ENCODE data around the gene RALGDS. TPM values are rescaled to one million over a fixed set of nuclear protein-coding genes. Genes with fewer than 3 reads are reported as not detected.

RALGDS gene
- total RNA-seq, 1 experiment from 2014 or later, result 22.9 TPM

GRCh38 chr9:133107245-133107722 is 13.8 kb downstream of the RALGDS start:
- ATAC-seq (no peak), DNase-seq (ENCODE audit: low spot score) (no peak)
- ChIA-PET POLR2A (no interaction called here), CTCF (interaction anchor here (7.8 kb wide), 1 partner anchor 38 kb away, joined by 93 read pairs; no protein-coding TSS in a partner anchor)
- Mint-ChIP-seq H3K9me3 (no peaks in the 10 kb centered on the region), H3K36me3 (peaks cover 26% of the 10 kb centered on the region), H3K27ac (no peak overlapping the region), H3K27me3 (ENCODE audit: low read depth) (no peaks in the 10 kb centered on the region), H3K4me3 (no peak overlapping the region), H3K4me1 (peaks cover 3% of the 10 kb centered on the region)
- TF ChIP-seq MYBL2 (CRISPR knock-in tag; IDR thresholded peaks at IDR 0.05), result no peak
- TF ChIP-seq ETV6 (CRISPR knock-in tag; IDR thresholded peaks at IDR 0.05), result no peak
- TF ChIP-seq USF2 (CRISPR knock-in tag; IDR thresholded peaks at IDR 0.05), result no peak
- TF ChIP-seq, protein P1, sequence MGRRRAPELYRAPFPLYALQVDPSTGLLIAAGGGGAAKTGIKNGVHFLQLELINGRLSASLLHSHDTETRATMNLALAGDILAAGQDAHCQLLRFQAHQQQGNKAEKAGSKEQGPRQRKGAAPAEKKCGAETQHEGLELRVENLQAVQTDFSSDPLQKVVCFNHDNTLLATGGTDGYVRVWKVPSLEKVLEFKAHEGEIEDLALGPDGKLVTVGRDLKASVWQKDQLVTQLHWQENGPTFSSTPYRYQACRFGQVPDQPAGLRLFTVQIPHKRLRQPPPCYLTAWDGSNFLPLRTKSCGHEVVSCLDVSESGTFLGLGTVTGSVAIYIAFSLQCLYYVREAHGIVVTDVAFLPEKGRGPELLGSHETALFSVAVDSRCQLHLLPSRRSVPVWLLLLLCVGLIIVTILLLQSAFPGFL (CRISPR knock-in tag; IDR thresholded peaks at IDR 0.05; ENCODE audit: borderline replicate concordance), result no peak
- TF ChIP-seq FOXK1 (CRISPR knock-in tag; IDR thresholded peaks at IDR 0.05), result no peak
- no peak for TF ChIP-seq ZSCAN18 (CRISPR knock-in tag; IDR thresholded peaks at IDR 0.05)
- TF ChIP-seq OVOL2 (CRISPR knock-in tag; IDR thresholded peaks at IDR 0.05; ENCODE audit: borderline replicate concordance), result no peak
- no peak for TF ChIP-seq FOXP1 (CRISPR knock-in tag; IDR thresholded peaks at IDR 0.05; ENCODE audit: borderline replicate concordance)
- TF ChIP-seq, protein P2, sequence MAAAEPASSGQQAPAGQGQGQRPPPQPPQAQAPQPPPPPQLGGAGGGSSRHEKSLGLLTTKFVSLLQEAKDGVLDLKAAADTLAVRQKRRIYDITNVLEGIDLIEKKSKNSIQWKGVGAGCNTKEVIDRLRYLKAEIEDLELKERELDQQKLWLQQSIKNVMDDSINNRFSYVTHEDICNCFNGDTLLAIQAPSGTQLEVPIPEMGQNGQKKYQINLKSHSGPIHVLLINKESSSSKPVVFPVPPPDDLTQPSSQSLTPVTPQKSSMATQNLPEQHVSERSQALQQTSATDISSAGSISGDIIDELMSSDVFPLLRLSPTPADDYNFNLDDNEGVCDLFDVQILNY (CRISPR knock-in tag; IDR thresholded peaks at IDR 0.05), result no peak
- TF ChIP-seq ATF2 (CRISPR knock-in tag; IDR thresholded peaks at IDR 0.05; ENCODE audit: borderline replicate concordance, low read depth), result no peak
- TF ChIP-seq SMAD3 (CRISPR knock-in tag; IDR thresholded peaks at IDR 0.05; ENCODE audit: borderline replicate concordance), result no peak
- TF ChIP-seq TEAD1 (CRISPR knock-in tag; IDR thresholded peaks at IDR 0.05), result no peak
- TF ChIP-seq, protein P3, sequence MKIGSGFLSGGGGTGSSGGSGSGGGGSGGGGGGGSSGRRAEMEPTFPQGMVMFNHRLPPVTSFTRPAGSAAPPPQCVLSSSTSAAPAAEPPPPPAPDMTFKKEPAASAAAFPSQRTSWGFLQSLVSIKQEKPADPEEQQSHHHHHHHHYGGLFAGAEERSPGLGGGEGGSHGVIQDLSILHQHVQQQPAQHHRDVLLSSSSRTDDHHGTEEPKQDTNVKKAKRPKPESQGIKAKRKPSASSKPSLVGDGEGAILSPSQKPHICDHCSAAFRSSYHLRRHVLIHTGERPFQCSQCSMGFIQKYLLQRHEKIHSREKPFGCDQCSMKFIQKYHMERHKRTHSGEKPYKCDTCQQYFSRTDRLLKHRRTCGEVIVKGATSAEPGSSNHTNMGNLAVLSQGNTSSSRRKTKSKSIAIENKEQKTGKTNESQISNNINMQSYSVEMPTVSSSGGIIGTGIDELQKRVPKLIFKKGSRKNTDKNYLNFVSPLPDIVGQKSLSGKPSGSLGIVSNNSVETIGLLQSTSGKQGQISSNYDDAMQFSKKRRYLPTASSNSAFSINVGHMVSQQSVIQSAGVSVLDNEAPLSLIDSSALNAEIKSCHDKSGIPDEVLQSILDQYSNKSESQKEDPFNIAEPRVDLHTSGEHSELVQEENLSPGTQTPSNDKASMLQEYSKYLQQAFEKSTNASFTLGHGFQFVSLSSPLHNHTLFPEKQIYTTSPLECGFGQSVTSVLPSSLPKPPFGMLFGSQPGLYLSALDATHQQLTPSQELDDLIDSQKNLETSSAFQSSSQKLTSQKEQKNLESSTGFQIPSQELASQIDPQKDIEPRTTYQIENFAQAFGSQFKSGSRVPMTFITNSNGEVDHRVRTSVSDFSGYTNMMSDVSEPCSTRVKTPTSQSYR (CRISPR knock-in tag; IDR thresholded peaks at IDR 0.05), result no peak
- TF ChIP-seq, protein P4, sequence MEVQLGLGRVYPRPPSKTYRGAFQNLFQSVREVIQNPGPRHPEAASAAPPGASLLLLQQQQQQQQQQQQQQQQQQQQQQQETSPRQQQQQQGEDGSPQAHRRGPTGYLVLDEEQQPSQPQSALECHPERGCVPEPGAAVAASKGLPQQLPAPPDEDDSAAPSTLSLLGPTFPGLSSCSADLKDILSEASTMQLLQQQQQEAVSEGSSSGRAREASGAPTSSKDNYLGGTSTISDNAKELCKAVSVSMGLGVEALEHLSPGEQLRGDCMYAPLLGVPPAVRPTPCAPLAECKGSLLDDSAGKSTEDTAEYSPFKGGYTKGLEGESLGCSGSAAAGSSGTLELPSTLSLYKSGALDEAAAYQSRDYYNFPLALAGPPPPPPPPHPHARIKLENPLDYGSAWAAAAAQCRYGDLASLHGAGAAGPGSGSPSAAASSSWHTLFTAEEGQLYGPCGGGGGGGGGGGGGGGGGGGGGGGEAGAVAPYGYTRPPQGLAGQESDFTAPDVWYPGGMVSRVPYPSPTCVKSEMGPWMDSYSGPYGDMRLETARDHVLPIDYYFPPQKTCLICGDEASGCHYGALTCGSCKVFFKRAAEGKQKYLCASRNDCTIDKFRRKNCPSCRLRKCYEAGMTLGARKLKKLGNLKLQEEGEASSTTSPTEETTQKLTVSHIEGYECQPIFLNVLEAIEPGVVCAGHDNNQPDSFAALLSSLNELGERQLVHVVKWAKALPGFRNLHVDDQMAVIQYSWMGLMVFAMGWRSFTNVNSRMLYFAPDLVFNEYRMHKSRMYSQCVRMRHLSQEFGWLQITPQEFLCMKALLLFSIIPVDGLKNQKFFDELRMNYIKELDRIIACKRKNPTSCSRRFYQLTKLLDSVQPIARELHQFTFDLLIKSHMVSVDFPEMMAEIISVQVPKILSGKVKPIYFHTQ (CRISPR knock-in tag; IDR thresholded peaks at IDR 0.05), result no peak
- no peak for TF ChIP-seq GTF2I (CRISPR knock-in tag; conservative IDR thresholded peaks at IDR 0.05)
- TF ChIP-seq CREB1 (CRISPR knock-in tag; IDR thresholded peaks at IDR 0.05), result no peak
- no peak for TF ChIP-seq ZNF317 (CRISPR knock-in tag; IDR thresholded peaks at IDR 0.05; ENCODE audit: borderline replicate concordance, low read depth)
- TF ChIP-seq, protein P5, sequence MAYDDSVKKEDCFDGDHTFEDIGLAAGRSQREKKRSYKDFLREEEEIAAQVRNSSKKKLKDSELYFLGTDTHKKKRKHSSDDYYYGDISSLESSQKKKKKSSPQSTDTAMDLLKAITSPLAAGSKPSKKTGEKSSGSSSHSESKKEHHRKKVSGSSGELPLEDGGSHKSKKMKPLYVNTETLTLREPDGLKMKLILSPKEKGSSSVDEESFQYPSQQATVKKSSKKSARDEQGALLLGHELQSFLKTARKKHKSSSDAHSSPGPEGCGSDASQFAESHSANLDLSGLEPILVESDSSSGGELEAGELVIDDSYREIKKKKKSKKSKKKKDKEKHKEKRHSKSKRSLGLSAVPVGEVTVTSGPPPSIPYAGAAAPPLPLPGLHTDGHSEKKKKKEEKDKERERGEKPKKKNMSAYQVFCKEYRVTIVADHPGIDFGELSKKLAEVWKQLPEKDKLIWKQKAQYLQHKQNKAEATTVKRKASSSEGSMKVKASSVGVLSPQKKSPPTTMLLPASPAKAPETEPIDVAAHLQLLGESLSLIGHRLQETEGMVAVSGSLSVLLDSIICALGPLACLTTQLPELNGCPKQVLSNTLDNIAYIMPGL (CRISPR knock-in tag; IDR thresholded peaks at IDR 0.05), result no peak
- TF ChIP-seq CDX4 (CRISPR knock-in tag; IDR thresholded peaks at IDR 0.05; ENCODE audit: borderline replicate concordance), result no peak

Measured in WTC11 (cell line).